BLaER1 treated with 17β-estradiol and CSF1 and Interleukin-3, amounts not matched to agents 10 nM and 100 nM (cell line): ENCODE data around the gene FOXC1.

Source experiments
- H3K27ac ChIP-seq, 11 experiments: shearing (Covaris generic); formaldehyde crosslinking; 2 replicates each; pipeline ENCODE4 v1.8.1; 2022
- H3K27me3 ChIP-seq, 11 experiments: shearing (Covaris generic); formaldehyde crosslinking; 2 replicates each; pipeline ENCODE4 v1.8.1; 2022
- H3K36me3 ChIP-seq, 11 experiments: shearing (Covaris generic); formaldehyde crosslinking; 2 replicates each; pipeline ENCODE4 v1.8.1; 2022
- H3K4me1 ChIP-seq, 10 experiments: shearing (Covaris generic); formaldehyde crosslinking; 2 replicates each; pipeline ENCODE4 v1.8.1; 2022
- H3K4me2 ChIP-seq, 11 experiments: shearing (Covaris generic); formaldehyde crosslinking; 2 replicates each; pipeline ENCODE4 v1.8.1; 2022
- H3K4me3 ChIP-seq, 10 experiments: shearing (Covaris generic); formaldehyde crosslinking; 2 replicates each; pipeline ENCODE4 v1.8.1; 2022
- H3K9ac ChIP-seq, 11 experiments: shearing (Covaris generic); formaldehyde crosslinking; 2 replicates each; pipeline ENCODE4 v1.8.1; 2022
- H3K9me3 ChIP-seq, 11 experiments: shearing (Covaris generic); formaldehyde crosslinking; replicated peaks in 1 of 11; 2 replicates each; pipeline ENCODE4 v1.8.1; 2022
- H4K20me1 ChIP-seq, 11 experiments: shearing (Covaris generic); formaldehyde crosslinking; 2 replicates each; pipeline ENCODE4 v1.8.1; 2022
- Cebpa-rat ChIP-seq, 11 experiments: shearing (Covaris generic); IDR thresholded peaks; 2 replicates each; pipeline ENCODE4 v1.8.1; 2022

Gene FOXC1

GRCh38 chr6:1635305-1636010, 25.7 kb downstream of the FOXC1 start:
- TF ChIP-seq Cebpa-rat (IDR thresholded peaks at IDR 0.05) = no peak
- H3K4me1 ChIP-seq = peaks cover 19 to 49% (median 34%) of the 10 kb centered on the region in 10 experiments
- no peaks in the 10 kb centered on the region for H3K9me3 ChIP-seq
- no peaks in the 10 kb centered on the region; a peak in 2 of 22 replicates for H4K20me1 ChIP-seq
- no peaks in the 10 kb centered on the region; a peak in 1 of 22 replicates for H3K36me3 ChIP-seq
- H3K4me2 ChIP-seq = peak overlapping the region in 10 of 11 experiments; percentile 19 to 85 (median 63); a peak in 15 of 22 replicates
- no peak overlapping the region for H3K27ac ChIP-seq
- no peak overlapping the region for H3K9ac ChIP-seq
- no peak overlapping the region for H3K4me3 ChIP-seq
- H3K27me3 ChIP-seq = no peaks in the 10 kb centered on the region

- H3K27ac ChIP-seq = peak overlapping the region in 4 of 11 experiments; percentile 42 to 62 (median 44); a peak in 3 of 22 replicates
- H3K27me3 ChIP-seq = no peaks in the 10 kb centered on the region
- H3K4me3 ChIP-seq = no peak overlapping the region
- H3K4me1 ChIP-seq = peaks cover 19 to 57% (median 43%) of the 10 kb centered on the region in 10 experiments
- no peak for TF ChIP-seq Cebpa-rat (IDR thresholded peaks at IDR 0.05)
- no peaks in the 10 kb centered on the region for H3K9me3 ChIP-seq
- no peaks in the 10 kb centered on the region; a peak in 1 of 22 replicates for H3K36me3 ChIP-seq
- peaks cover 0 to 3% (median 0%) of the 10 kb centered on the region in 11 experiments; a peak in 2 of 22 replicates for H4K20me1 ChIP-seq
- no peak overlapping the region for H3K9ac ChIP-seq
- peak overlapping the region; percentile 19 to 85 (median 60) for H3K4me2 ChIP-seq
Measured at GRCh38 chr6:1636272-1636825, 26.6 kb downstream of the FOXC1 start.

DNA sequence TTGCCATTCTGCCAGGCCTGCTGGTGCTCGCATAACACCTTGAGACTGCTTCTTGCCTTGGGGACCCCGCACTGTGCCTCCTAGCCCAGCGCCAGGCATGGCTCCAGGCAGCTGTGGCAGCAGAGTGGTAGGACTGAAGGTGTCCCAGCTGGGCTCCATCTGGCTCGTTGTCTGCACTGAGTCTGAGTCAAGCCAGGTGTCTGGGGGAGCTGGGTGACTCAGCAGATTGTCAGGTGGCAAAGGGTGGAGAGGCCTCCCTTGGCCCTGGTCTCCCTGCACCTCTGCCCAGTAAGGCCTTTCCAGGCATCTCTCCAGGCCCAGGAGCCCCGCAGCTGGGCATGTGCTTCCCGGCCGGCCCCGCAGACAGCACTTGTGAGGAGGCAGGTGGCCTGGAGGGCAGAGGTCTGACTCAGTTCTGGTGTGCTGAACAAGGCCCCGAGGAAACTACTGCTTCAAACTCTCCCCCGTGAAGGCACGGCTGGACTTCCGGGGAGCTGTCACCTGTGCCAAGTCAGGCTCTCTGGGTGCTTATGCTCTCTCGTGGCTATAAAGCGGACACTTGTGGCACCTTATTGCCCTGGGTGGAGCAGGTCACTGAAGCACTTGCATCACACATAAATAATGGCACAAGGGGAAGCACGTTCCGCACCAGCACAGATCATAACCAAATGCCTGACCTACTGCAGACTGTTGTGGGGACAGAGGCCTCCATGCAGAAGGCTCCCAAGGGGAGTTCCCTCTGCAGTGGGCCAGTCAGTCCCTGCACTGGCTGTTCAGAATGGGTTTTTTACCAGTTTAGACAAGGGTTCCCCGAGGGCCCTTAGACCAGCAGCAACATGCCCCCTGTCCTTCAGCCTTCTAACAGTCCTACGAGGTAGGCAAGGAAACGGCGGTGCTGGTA, 27.5 kb downstream of the FOXC1 start:
- Histone ChIP-seq H3K27ac (peak overlapping the region in 4 of 11 experiments; percentile 42 to 62 (median 44); a peak in 8 of 22 replicates), H3K4me2 (peak overlapping the region; percentile 19 to 85 (median 60); a peak in 20 of 22 replicates), H3K27me3 (no peaks in the 10 kb centered on the region), H3K4me3 (no peak overlapping the region; a peak in 1 of 20 replicates), H3K9me3 (no peaks in the 10 kb centered on the region), H4K20me1 (peaks cover 0 to 9% (median 0%) of the 10 kb centered on the region in 11 experiments; a peak in 2 of 22 replicates), H3K4me1 (peaks cover 19 to 66% (median 50%) of the 10 kb centered on the region in 10 experiments), H3K36me3 (no peaks in the 10 kb centered on the region; a peak in 1 of 22 replicates), H3K9ac (no peak overlapping the region; a peak in 2 of 22 replicates)
- TF ChIP-seq Cebpa-rat (IDR thresholded peaks at IDR 0.05) = no peak

DNA sequence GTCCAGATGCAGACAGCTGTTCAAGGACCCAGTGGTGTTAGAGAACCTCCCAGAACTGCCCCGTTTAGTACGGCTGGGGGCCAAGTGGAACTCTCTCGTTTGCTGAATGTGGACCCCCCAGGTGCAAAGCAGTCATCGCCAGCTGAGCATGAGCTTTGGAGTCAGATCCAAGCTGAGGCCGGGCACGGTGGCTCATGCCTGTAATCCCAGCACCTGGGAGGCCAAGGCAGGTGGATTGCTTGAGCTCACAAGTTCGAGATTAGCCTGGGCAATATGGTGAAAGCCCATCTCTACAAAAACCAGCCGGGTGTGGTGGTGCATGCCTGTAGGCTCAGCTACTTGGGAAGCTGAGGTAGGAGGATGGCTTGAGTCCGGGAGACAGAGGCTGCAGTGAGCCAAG, 29.7 kb downstream of the FOXC1 start:
- H3K27me3 ChIP-seq = peaks cover 0 to 6% (median 0%) of the 10 kb centered on the region in 11 experiments; a peak in 3 of 22 replicates
- peaks cover 0 to 17% (median 0%) of the 10 kb centered on the region in 11 experiments; a peak in 7 of 22 replicates for H4K20me1 ChIP-seq
- no peak overlapping the region for H3K4me3 ChIP-seq
- peaks cover 32 to 88% (median 72%) of the 10 kb centered on the region in 10 experiments for H3K4me1 ChIP-seq
- H3K36me3 ChIP-seq = no peaks in the 10 kb centered on the region; a peak in 1 of 22 replicates
- H3K9me3 ChIP-seq = no peaks in the 10 kb centered on the region
- TF ChIP-seq Cebpa-rat (IDR thresholded peaks at IDR 0.05) = no peak
- H3K27ac ChIP-seq = no peak overlapping the region
- H3K4me2 ChIP-seq = peak overlapping the region in 3 of 11 experiments; percentile 68 to 87 (median 79); a peak in 3 of 22 replicates
- H3K9ac ChIP-seq = no peak overlapping the region

DNA sequence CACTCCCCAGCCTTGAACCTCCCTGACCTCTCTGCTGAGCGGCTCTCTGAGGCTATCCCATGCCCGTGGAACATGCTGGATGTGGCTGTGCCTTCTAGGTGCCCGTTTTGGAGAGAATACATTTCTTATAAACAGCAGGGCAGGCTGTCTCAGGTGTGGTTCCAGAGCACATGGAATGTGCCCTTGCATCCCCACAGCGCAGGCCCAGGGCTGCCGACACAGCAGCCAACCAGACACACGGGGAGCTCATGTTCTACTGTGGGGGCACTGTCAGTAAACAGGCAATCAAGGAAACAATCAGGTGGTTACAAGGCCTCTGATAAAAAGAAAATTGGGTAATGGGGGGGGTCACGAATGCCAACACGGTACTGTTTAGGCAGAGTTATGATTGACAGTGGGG, 30.8 kb downstream of the FOXC1 start:
- no peak overlapping the region for H3K9ac ChIP-seq
- no peak overlapping the region for H3K4me3 ChIP-seq
- no peak for TF ChIP-seq Cebpa-rat (IDR thresholded peaks at IDR 0.05)
- H3K36me3 ChIP-seq = no peaks in the 10 kb centered on the region; a peak in 1 of 22 replicates
- H3K4me1 ChIP-seq = peaks cover 42 to 98% (median 82%) of the 10 kb centered on the region in 10 experiments
- H3K9me3 ChIP-seq = no peaks in the 10 kb centered on the region
- peak overlapping the region in 9 of 11 experiments; percentile 15 to 87 (median 68); a peak in 16 of 22 replicates for H3K4me2 ChIP-seq
- peaks cover 0 to 18% (median 0%) of the 10 kb centered on the region in 11 experiments; a peak in 7 of 22 replicates for H4K20me1 ChIP-seq
- H3K27me3 ChIP-seq = peaks cover 0 to 6% (median 0%) of the 10 kb centered on the region in 11 experiments; a peak in 3 of 22 replicates
- no peak overlapping the region for H3K27ac ChIP-seq

DNA sequence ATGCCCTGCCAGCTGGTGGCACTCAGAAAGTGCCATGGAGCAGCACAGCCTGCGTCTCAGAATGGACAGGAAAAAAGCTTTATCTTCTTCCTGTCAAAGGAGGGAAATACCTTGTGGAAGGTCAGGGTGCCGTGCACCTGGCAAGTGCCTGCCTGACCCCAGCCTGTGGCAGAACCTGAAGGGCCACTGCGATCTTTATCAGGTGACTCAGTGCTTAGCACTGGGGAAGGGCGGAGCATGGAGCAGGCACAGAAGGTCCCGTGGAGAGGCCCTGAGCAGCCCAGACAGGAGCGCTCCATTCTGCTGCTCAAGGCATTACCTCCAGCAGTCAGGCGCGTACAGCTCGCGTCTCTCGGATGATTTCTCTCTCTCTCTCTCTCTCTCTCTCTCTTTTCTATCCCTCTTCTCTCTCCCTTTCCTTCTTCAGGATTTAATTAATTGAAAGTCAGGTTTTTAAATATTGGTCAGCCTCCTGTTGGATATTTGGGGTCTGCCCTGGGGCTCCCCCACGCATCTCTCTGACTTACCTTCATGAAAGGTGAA, 31.7 kb downstream of the FOXC1 start:
- H4K20me1 ChIP-seq = peaks cover 0 to 18% (median 0%) of the 10 kb centered on the region in 11 experiments; a peak in 7 of 22 replicates
- peak overlapping the region in 9 of 11 experiments; percentile 15 to 87 (median 68); a peak in 16 of 22 replicates for H3K4me2 ChIP-seq
- H3K36me3 ChIP-seq = no peaks in the 10 kb centered on the region; a peak in 1 of 22 replicates
- no peaks in the 10 kb centered on the region for H3K9me3 ChIP-seq
- no peak overlapping the region for H3K27ac ChIP-seq
- TF ChIP-seq Cebpa-rat (IDR thresholded peaks at IDR 0.05) = no peak
- peaks cover 0 to 6% (median 0%) of the 10 kb centered on the region in 11 experiments; a peak in 3 of 22 replicates for H3K27me3 ChIP-seq
- peaks cover 35 to 91% (median 72%) of the 10 kb centered on the region in 10 experiments for H3K4me1 ChIP-seq
- no peak overlapping the region for H3K4me3 ChIP-seq
- no peak overlapping the region for H3K9ac ChIP-seq

- Histone ChIP-seq H3K4me2 (peak overlapping the region in 10 of 11 experiments; percentile 1 to 89 (median 72); a peak in 18 of 22 replicates), H3K9ac (no peak overlapping the region), H3K27me3 (peaks cover 0 to 6% (median 0%) of the 10 kb centered on the region in 11 experiments; a peak in 3 of 22 replicates), H3K36me3 (no peaks in the 10 kb centered on the region; a peak in 1 of 22 replicates), H3K4me3 (no peak overlapping the region), H4K20me1 (peaks cover 0 to 18% (median 0%) of the 10 kb centered on the region in 11 experiments; a peak in 6 of 22 replicates), H3K9me3 (no peaks in the 10 kb centered on the region), H3K4me1 (peaks cover 22 to 74% (median 56%) of the 10 kb centered on the region in 10 experiments), H3K27ac (no peak overlapping the region)
- no peak for TF ChIP-seq Cebpa-rat (IDR thresholded peaks at IDR 0.05)
Measured at GRCh38 chr6:1643111-1643510, 33.4 kb downstream of the FOXC1 start.
